GM15510 (cell line): ENCODE results near the gene NFKBIE.

Experiments used
- POLR2A ChIP-seq: IDR thresholded peaks from 3 replicates; pipeline ENCODE4 v1.6.1; 2011; ENCODE audit warnings: borderline replicate concordance; ENCODE audit not compliant: insufficient read length; ENCODE audit errors: extremely low read depth

The NFKBIE gene

DNA sequence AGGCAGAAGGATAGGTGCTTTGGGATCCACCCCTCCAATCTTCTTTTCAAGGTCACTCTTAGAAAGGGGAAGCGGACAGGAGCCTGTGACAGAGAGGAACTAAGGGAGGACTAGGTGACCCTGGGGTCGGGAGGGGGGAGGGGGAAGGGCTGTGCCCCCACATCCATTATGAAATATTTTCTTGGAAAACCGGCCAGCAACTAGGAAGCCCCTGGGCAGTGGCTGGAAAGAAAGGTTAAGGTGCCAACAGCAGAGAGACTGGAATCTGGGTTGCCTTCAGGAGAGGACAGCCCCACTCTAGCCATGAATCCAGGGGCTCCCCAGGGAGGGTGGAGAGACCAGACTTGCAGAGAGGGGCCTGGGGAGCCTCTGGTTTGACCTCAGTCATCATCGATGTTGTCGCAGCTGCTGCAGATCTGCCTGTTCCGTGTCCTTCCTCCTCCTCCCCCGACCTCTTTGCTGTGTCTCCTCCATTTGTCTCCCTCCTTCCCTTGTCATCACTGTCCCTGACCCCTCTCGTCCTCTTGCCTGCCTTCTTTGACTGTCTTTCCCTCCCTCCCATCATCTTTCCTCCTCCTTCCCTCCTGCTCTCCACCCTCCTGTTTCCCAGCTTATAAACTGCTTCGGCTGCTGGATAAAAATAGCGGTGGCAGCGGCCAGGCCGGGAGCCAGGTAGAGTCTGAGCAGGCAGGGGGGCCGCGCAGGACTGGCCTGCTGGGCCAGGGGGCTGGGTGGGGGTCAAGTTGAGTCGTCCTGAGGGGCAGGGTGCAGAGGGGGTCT, 38.8 kb downstream of the NFKBIE start:
- TF ChIP-seq POLR2A = no peak

DNA sequence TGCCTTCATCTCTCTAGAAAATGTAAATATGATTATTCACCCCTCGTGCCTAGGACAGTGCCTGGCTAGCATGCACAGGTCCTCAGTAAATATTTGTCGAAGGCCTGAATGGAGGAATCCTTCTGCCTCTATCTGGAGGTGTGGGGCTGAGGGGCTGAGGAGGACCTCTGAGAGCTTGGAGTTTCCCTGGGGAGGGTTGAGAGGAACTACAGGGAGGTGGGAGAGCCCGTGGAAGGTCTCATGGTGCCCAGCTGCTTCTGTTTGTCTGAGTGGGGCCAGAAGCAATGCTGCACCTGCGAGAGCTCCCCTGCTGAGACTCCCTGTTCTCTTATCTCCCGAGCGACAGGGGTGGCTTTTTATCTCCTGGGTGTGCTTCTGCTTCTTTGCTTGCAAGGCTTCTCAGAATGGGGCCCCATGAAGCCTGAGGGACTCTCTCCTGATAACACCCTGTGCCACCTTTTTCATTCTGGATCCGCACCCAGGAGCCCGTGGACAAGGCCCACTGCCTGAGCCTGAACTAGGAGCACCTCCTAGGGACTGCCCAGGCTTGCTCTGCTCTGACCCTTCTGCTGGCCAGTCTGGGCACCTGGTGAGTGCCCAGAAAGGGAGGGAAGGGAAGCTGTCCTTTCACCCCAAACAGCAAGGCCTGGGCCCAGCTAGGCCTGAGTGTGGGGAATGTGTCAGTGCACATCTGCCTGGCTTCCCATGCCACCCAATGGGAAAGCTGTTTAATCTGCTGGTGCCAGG, 39.6 kb downstream of the NFKBIE start:
- no peak for TF ChIP-seq POLR2A

DNA sequence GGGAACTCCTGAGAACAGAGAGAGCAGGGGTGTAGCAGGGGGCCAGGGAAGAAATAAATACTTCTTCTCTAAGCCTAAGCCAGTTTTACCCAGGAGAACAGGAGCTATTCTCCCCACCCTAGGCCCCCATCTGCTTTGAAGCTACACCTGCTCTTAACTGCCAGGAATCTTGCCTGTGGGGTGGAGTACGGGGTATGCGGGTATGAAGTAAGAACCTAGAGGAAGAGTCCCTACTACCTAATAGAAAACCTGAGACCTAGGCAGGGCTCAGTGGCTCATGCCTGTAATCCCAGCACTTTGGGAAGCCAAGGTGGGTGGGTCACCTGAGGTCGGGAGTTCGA, 40.4 kb downstream of the NFKBIE start:
- no peak for TF ChIP-seq POLR2A

DNA sequence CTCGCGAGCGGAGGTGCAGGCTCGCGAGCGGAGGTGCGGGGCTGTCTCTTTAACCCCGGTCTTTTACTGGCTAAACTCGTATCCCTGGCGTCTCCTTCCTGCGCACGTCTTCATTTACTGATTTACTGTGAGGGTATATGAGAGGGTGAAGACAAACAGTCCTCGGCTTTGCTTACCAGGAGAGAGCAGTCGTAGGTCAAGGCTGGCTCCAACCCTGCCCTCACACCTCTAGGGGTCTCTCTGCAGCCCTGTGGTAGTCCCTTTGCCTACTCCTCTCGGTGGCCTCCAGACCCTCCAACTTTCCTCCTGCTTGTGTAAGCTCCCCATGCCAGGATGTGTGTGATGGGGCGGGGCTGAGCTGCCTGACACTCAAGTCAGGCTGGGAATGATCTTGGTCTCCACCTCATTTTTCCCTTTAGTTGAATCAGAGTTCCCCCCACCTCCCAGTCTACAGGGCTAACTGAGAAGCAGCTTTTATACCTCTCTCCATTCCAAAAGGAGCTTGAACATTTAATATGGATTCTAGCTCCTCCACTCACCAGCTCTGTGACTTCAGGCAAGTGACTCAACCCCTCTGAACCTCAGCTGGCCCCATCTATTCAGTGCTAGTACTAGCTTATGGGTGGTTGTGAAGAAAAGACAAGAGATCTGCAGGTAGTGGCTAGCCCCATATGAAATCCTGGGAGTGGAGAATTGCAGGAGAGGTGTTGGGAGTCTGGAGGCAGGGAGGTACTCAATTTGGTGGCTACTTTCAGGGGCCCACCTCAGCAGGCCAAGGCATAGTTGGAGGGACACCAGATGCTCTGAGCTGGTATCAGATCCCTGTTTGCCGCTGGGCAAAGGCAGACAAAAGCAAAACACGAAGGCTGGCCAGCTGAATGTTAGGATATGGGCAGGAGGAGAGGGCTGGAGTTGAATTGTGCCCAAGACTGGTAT, 41.1 kb downstream of the NFKBIE start:
- TF ChIP-seq POLR2A = no peak

DNA sequence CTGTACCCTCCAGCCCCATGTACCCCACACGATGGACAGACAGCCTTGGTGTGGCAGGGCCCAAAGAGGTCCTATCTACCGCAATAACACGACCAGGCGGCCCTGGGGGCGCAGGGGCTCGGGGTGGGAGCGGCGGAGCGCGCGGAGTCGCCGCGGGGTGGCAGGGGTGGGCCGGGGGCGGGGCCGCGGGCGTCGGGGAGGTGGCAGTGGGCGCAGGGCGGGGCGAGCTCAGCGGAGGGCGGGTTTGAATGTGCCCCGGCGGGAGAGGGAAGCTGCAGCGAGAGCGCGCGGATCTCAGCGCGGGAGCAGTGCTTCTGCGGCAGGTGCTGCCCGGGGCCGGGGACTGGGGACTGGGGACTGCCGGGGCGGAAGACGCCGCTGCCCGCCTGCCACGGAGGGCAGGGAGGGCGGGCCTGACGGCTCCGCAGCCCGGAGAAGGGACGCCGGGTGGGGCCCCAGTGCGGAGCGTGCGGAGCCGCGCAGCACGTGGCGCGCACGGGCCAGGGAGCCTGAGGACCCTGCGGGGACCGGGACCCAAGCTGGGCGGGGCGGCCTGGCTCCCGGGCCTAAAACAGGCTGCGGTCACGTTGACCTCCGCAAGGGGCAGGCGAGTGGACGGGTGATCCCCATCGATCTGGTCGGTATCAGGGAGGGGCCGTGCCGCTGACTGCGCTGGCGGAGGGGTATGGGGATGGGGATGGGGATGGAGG, 41.9 kb downstream of the NFKBIE start, which contains the start of gene SLC29A1:
Gene SLC29A1, plus strand, starts transcription at position 277 of the 710 bp plus-strand sequence. CDS start 3,719 bp downstream, outside the sequence.
- TF ChIP-seq POLR2A = peak; percentile 77

DNA sequence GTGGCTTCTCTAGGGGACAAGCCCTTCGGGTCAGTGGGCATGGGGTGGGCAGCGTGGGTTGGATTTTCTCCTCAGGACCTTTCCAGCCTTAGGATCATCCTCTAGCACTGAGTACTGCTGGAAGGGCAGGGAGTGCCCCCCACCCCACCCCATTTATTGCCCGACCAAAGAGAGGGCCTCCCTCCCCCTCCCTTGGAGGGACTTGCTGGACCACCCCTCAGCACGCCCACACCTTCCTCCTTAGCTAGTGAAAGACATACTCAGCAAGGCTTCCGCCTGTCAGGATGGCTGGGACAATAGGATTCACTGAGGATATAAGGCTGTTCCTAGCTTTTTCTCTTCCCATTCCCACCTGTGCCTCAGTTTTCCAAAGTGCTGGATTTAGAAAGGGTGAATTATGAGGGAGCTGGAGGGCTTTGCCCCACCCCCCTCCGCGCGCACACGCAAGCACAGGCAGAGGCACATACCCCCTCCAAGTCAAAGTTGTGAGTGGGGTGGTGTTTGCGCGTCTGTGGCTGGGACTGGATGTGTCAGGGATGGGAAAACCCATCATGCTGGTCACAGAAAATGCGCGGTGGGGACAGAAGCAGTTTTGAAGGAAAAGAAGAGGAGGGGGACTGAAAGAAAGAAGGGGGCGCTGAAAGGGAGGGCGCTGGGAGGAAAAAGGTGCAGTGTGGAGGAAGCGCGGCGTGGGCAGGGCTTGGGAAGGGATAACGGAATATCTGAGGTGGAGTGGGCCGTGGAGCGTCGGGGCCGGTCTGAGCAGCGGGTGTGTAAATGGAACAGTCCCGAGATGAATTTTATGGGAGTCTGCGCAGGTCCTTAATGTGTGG, 42.6 kb downstream of the NFKBIE start:
- no peak for TF ChIP-seq POLR2A

DNA sequence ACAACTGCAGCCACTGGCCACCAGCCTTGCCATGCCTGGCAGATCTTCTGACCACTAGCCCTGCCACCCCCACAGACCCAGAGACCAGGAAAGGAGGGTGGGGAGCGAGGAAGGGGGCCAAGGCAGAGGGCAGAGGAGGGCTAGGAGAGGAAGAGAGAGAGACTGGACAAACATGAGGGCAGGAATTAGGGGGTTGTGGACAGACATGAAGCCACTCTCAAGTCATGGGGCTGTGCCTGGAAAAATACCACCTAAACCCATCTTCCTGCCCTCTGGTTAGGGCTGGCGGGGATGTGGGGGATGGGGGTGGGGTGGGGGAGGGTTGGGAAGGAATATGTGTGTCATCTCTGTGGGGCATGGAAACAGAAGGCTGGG, 43.4 kb downstream of the NFKBIE start:
- no peak for TF ChIP-seq POLR2A

DNA sequence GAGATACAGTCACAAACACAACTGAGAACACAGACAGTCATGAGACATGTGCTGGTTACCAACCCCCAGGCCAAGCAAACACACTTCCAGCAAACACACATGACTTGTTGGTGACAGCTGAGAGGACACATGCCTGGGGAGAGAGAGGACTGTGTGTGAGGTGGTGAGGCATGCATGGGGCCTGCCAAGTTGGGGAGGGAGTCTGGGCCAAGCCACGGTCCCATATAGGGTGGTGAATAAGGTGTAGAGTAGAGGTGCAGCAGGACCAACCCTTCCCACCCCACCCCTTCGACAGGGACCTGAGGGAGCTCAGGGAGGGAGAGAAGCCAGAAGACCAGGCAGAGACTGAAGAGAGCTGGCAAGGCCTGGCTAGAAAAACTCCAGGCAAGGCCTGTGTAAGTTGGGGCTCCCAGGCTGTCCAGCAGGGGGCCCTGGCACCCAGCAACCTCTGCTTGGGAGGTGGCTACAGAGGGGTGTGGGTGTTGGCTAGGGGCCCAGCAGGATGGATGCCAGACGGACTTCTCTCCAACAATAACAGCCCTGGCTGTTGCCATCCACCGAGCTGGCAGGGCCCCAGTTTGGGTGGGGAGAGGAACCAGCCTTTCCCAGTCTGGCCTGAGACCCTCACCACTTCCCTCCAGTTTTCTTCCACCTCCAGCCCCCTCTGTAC, 43.9 kb downstream of the NFKBIE start:
- no peak for TF ChIP-seq POLR2A

DNA sequence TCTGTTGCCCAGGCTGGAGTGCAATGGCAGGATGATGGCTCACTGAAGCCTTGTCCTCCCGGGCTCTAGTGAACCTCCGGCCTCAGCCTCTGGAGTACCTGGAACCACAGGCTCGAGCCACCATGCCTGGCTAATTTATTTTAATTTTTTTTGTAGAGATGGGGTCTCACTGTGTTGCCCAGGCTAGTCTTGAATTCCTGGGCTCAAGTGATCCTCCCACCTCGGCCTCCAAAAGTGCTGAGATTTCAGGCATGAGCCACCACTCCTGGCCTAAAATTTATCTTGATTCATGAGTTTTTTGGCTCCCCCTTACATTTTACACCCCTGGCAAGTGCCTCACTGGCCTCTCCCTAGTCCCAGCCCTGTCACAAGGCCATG, 44.4 kb downstream of the NFKBIE start:
- TF ChIP-seq POLR2A = no peak

DNA sequence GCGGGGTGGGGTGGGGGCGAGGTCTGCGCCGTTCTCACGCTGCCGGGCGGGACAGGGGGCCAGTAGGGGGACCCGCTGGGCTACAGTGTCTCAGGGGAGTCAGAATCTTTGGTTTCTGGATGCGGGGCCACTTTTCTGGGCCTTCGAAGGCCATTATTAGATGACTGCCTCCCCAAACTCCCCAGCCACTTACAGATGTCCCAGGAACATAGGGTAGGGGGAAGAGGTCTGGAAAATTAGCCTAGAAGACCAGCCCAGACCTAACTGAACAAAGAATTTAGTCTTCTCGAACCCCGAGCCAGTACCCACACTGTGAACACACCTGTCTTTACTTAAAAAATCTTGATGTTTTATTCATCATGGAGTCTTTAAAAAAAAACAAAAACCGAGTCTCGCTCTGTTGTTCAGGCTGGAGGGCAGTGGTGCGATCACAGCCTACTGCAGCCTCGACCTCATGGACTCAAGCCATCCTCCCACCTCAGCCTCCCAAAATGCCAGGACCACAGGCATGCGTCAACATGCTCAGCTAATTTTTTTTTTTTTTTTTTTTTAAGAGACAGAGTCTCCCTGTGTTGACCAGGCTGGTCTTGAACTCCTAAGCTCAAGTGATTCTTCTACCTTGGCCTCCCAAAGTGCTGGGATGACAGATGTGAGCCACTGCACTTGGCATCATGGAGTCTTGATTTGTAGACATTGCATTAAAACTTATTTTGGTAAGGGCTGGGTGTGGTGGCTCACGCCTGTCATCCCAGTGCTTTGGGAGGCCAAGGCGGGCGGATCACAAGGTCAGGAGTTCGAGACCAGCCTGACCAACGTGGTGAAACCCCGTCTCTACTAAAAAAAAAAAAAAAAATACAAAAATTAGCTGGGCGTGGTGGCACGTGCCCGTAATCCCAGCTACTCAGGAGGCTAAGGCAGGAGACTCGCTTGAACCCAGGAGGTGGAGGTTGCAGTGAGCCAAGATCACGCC, 45.3 kb downstream of the NFKBIE start:
- TF ChIP-seq POLR2A = no peak

DNA sequence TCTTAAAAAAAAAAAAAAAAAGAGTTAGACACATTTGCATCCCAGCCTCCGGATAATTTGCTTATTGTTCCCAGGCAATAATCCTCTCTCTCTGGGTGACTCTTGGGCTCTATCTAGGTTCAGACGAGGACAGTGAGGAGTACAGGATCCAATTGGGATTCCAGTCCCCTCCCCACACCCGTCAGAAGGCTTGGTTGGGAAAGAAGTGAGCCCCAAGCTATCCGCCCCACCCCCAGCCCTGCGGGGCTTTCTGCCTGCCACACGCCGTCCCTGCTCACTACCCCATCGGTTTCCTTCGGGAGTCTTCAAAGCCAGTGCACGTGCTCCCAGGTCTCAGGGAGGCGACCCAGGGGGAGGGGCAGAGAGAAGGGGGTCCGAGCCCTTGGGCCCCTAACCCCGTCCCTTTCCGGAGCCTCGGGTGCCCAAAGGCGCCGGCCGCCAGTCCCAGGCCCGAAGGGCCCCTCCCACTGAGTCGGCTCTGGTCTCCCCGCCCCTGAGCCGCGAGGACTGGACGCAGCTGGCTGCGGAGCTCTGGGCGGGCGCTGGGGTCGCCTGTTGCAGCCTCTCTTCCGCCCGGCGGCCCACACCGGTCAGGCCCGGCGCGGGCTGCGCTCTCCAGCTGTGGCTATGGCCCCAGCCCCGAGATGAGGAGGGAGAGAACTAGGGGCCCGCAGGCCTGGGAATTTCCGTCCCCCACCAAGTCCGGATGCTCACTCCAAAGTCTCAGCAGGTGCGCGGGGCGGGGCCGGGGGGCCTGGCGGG, 46.1 kb downstream of the NFKBIE start:
- peak; percentile 63 for TF ChIP-seq POLR2A

DNA sequence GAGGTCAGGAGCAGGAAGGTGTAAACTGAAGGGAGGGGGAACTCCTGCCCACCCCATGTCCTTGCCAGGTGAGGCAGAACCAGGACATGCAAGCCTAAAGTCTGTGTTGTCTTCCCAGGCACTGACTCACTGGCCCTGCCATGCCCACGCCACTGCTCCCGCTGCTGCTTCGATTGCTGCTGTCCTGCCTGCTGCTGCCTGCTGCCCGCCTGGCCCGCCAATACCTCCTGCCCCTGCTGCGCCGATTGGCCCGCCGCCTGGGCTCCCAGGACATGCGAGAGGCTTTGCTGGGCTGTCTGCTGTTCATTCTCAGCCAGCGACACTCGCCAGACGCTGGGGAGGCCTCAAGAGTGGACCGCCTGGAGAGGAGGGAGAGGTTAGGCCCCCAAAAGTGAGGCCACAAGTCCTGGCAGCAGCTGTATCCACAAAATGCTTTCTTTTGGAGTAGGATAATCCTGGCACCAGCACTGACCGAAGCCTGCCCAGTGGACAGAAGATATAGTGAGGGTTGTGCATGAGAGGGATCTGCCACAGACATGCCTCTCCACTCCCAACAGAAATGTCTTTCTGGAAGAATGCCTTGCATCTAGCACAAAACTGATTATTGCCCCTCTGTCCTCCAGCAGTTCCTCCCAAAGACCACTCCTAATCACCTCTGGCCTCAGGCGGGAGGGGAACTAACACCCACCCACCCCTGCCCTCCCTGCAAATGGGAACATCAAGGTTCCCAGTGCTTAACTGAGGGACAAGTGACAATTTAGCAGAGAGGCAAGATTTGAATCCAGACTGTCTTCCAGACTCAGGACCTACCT, 47.8 kb downstream of the NFKBIE start:
- TF ChIP-seq POLR2A = no peak
